ENCODE data around the gene ZNF155.

ZNF155 gene

GRCh38 chr19:44007473-44007872 is 23.5 kb downstream of the ZNF155 start:
- TF ChIP-seq CTCF (conservative IDR thresholded peaks at IDR 0.05; ENCODE audit: low read length): no peak
- DNase-seq (ENCODE audit: low read depth): no peak

GRCh38 chr19:44010468-44010867 is 26.5 kb downstream of the ZNF155 start:
- no peak overlapping the region for H3K4me3 ChIP-seq (ENCODE audit: low read length)
- no peak for DNase-seq (ENCODE audit: low read depth)
- TF ChIP-seq CTCF (conservative IDR thresholded peaks at IDR 0.05; ENCODE audit: low read length): no peak

More at GRCh38 chr19:44007473-44007872, 23.5 kb downstream of the ZNF155 start:
- H3K4me3 ChIP-seq (ENCODE audit: low read length): no peak overlapping the region

DNA sequence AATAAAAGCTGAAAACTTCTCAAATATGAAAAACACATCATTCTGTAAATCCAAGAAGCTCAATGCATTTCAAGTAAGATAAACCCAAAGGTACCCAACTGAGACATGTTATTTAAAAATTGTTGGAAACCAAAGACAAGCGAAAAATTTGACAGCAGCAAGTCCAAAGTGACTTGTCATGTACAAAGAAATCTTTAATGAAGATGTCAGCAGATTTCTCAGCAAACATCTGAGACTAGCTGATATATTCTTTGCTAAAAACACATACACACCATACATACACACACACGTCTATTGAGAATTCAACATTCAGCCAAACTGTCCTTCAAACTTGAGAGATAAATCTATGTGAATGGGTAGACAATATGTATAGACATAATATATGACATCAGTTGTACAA is 35.5 kb downstream of the ZNF155 start:
- no peak for DNase-seq (ENCODE audit: low read depth)
- no peak overlapping the region for H3K4me3 ChIP-seq (ENCODE audit: low read length)
- TF ChIP-seq CTCF (conservative IDR thresholded peaks at IDR 0.05; ENCODE audit: low read length): no peak

DNA sequence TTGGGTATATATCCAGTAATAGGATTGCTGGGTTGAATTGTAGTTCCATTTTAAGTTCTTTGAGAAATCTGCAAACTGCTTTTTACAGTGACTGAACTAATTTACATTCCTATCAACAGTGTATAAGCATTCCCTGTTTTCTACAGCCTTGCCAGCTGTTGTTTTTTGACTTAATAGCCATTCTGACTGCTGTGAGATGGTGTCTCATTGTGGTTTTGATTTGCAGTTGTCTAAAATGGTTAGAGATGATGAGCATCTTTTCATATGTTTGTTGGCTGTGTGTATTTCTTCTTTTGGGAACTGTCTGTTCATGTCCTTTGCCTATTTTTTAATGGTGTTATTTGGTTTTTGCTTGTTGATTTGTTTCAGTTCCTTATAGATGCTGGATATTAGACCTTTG is 37.2 kb downstream of the ZNF155 start:
- DNase-seq (ENCODE audit: low read depth): no peak
- no peak for TF ChIP-seq CTCF (conservative IDR thresholded peaks at IDR 0.05; ENCODE audit: low read length)
- no peak overlapping the region for H3K4me3 ChIP-seq (ENCODE audit: low read length)

DNA sequence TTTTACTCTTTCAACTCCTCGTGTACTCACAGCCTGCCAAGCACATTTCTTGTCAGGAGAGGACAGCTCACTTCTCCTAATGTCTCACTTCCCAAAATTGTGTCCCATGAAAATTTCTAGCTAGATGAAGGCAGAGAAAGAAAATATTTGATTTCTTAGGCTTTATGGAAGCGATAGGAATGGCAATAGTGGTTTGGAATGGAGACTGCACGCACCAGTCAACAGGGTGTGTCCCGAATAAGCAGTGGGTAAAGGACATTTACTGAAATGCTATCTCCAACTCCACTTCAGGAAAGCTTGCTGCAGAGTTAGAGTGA is 40.9 kb downstream of the ZNF155 start:
- TF ChIP-seq CTCF (conservative IDR thresholded peaks at IDR 0.05; ENCODE audit: low read length): no peak
- peak overlapping the region; percentile 85 for H3K4me3 ChIP-seq (ENCODE audit: low read length)
- no peak for DNase-seq (ENCODE audit: low read depth)

- DNase-seq (ENCODE audit: low read depth): peak; percentile 84
- no peak for TF ChIP-seq CTCF (conservative IDR thresholded peaks at IDR 0.05; ENCODE audit: low read length)
- peak within 1 kb of the TSS; percentile 85 for H3K4me3 ChIP-seq (ENCODE audit: low read length)
Observed at GRCh38 chr19:44025217-44025936, 41.4 kb downstream of the ZNF155 start, which contains the start of gene ZNF222. TSS of gene ZNF222 (plus strand) at chr19:44025379. CDS start at chr19:44025437, 58 bp downstream.

- H3K4me3 ChIP-seq (ENCODE audit: low read length): no peak overlapping the region
- no peak for TF ChIP-seq CTCF (conservative IDR thresholded peaks at IDR 0.05; ENCODE audit: low read length)
- DNase-seq (ENCODE audit: low read depth): no peak
Observed at GRCh38 chr19:44026622-44027021, 42.6 kb downstream of the ZNF155 start.
